NT2/D1 (cell line): ENCODE results near the gene PTPRG.
"Not testable (repeated sequence)": the region's sequence is repeated elsewhere in the genome, so short reads cannot be mapped to it uniquely, and the experiment has no call there.

Experiments
- DNase-seq: peaks from one replicate; pipeline ENCODE4 v3.0.0-alpha.2; 2011; ENCODE audit warnings: low read depth, low spot score
- H3K27me3 ChIP-seq: 2 replicates; pipeline ENCODE4 v1.6.0; 2011; ENCODE audit warnings: mild to moderate bottlenecking; ENCODE audit not compliant: insufficient read length, insufficient read depth
- H3K36me3 ChIP-seq: 2 replicates; pipeline ENCODE4 v1.6.1; 2011; ENCODE audit warnings: mild to moderate bottlenecking, low read length, mixed read lengths; ENCODE audit not compliant: insufficient read depth, insufficient read length
- H3K4me1 ChIP-seq: 2 replicates; pipeline ENCODE4 v1.5.1; 2011; ENCODE audit not compliant: insufficient read depth, insufficient read length
- H3K4me3 ChIP-seq: 2 replicates; pipeline ENCODE4 v1.5.1; 2011; ENCODE audit warnings: low read depth; ENCODE audit not compliant: insufficient read length
- H3K9ac ChIP-seq: 2 replicates; pipeline ENCODE4 v1.6.0; 2011; ENCODE audit warnings: low read depth; ENCODE audit not compliant: insufficient read length
- H3K9me3 ChIP-seq: 2 replicates; pipeline ENCODE4 v1.5.1; 2011; ENCODE audit warnings: mild to moderate bottlenecking, low read length; ENCODE audit not compliant: insufficient read depth
- SUZ12 ChIP-seq: IDR thresholded peaks from 2 replicates; pipeline ENCODE4 v1.6.1; 2011; ENCODE audit not compliant: insufficient read length, insufficient read depth; ENCODE audit errors: extremely low read depth
- YY1 ChIP-seq: IDR thresholded peaks from 2 replicates; pipeline ENCODE4 v1.6.1; 2011; ENCODE audit not compliant: insufficient read length, insufficient read depth
- ZNF274 ChIP-seq: IDR thresholded peaks from 2 replicates; pipeline ENCODE4 v1.6.1; 2011; ENCODE audit warnings: mild to moderate bottlenecking, low read depth, low read length

Gene PTPRG

DNA sequence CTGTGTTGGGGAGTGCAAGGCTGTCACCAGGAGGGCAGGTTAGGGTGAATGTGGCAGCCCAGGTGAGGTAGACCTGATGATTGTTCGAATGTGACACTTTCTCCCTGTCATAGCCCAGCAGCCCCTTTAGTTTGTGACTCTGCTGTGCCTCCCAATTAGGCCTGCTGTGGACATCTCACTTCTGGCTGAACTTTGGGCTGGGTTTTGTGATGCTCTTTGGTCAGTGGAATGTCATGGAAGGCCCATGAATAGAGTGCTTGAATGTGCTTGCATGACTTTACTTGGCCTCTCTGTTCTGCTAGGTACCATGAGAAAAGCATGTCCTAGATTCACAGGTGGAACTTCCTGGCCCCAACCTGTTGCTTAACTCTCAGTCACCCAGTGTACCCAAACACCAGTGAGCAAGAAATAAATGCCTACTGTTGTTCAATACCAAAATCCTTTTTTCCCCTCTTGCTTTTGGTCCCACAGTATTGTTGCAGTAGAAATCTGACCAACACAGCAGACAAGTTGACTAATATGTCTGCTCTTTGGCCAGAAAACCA, 249.7 kb downstream of the PTPRG start:
- H3K4me1 ChIP-seq = no peaks in the 10 kb centered on the region
- no peak overlapping the region for H3K9ac ChIP-seq
- TF ChIP-seq ZNF274 (no peak), SUZ12 (no peak), YY1 (no peak)
- H3K27me3 ChIP-seq = no peaks in the 10 kb centered on the region
- no peaks in the 10 kb centered on the region for H3K36me3 ChIP-seq
- H3K9me3 ChIP-seq = no peaks in the 10 kb centered on the region
- no peak overlapping the region for H3K4me3 ChIP-seq
- DNase-seq = no peak

DNA sequence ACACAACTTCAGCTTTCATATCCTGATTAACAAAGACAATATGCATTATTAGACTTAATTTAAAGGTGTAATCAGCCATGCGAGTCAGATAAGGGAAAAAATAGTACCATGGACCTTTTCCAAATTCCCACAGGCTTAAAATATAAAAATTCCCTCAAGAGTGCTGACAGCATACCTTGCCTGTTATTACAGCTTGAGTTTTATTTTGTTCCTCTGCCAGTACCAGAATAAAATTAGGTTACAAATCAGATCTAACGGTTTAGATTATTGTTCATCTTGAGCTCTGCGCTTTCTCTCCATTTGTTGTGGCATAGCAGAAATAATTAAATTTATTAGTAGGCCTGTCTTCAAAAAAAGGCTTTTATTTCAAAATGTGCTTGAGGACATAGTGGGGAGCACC, 250.3 kb downstream of the PTPRG start:
- H3K36me3 ChIP-seq = no peaks in the 10 kb centered on the region
- no peaks in the 10 kb centered on the region for H3K4me1 ChIP-seq
- no peak overlapping the region for H3K4me3 ChIP-seq
- H3K9ac ChIP-seq = no peak overlapping the region
- no peaks in the 10 kb centered on the region for H3K9me3 ChIP-seq
- H3K27me3 ChIP-seq = no peaks in the 10 kb centered on the region
- no peak for DNase-seq
- TF ChIP-seq YY1 = no peak
- TF ChIP-seq SUZ12 = no peak
- TF ChIP-seq ZNF274 = no peak

- no peaks in the 10 kb centered on the region for H3K4me1 ChIP-seq
Measured at GRCh38 chr3:61812085-61812484, 250.7 kb downstream of the PTPRG start.

DNA sequence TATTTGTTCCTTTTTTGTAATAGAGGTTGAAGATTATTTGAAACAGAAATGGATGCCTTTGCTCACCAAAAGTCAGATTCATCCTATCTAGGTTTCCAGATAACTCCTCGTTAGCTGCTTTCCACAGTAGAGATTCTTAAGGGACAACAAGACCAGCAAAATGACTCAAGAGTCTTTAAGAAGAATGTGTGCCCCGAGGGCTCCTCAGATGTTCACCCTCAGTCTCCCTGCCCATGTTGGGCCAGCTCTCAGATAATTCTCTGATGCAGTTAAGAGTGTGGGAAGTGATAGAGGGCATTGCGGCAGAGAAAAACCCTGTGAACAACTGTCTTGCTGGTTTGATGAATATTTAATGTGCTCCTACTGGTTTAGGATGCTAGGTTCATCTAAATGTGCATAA, 251.1 kb downstream of the PTPRG start:
- Histone ChIP-seq H3K36me3 (no peaks in the 10 kb centered on the region), H3K27me3 (no peaks in the 10 kb centered on the region), H3K4me1 (no peaks in the 10 kb centered on the region), H3K9ac (no peak overlapping the region), H3K4me3 (no peak overlapping the region), H3K9me3 (no peaks in the 10 kb centered on the region)
- TF ChIP-seq ZNF274 = no peak
- no peak for TF ChIP-seq SUZ12
- no peak for TF ChIP-seq YY1
- no peak for DNase-seq

More at GRCh38 chr3:61812085-61812484, 250.7 kb downstream of the PTPRG start:
- no peak for DNase-seq
- Histone ChIP-seq H3K27me3 (no peaks in the 10 kb centered on the region), H3K9ac (no peak overlapping the region), H3K4me3 (no peak overlapping the region), H3K9me3 (no peaks in the 10 kb centered on the region), H3K36me3 (no peaks in the 10 kb centered on the region)
- TF ChIP-seq YY1 = no peak
- TF ChIP-seq ZNF274 = no peak
- no peak for TF ChIP-seq SUZ12

DNA sequence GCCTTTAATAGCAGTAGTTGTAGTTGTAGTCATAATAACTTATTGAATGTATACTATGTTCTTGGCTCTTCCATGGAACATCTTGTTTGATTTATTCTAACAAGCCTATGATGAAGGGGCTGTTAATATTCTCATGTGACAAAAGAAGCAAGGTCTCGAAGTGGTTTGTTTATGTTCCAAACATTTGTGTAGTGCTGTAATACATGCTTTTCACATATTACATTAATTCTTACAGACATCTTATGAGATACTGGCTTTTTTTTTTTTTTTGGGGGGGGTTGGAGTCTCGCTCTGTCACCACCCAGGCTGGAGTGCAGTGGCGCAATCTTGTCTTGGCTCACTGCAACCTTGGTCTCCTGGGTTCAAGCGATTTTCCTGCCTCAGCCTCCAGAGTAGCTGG, 252.3 kb downstream of the PTPRG start:
- H3K9ac ChIP-seq = no peak overlapping the region
- H3K36me3 ChIP-seq = no peaks in the 10 kb centered on the region
- H3K4me3 ChIP-seq = no peak overlapping the region
- no peaks in the 10 kb centered on the region for H3K27me3 ChIP-seq
- TF ChIP-seq YY1 (no peak), ZNF274 (no peak), SUZ12 (no peak)
- no peak for DNase-seq
- no peaks in the 10 kb centered on the region for H3K9me3 ChIP-seq
- H3K4me1 ChIP-seq = no peaks in the 10 kb centered on the region

DNA sequence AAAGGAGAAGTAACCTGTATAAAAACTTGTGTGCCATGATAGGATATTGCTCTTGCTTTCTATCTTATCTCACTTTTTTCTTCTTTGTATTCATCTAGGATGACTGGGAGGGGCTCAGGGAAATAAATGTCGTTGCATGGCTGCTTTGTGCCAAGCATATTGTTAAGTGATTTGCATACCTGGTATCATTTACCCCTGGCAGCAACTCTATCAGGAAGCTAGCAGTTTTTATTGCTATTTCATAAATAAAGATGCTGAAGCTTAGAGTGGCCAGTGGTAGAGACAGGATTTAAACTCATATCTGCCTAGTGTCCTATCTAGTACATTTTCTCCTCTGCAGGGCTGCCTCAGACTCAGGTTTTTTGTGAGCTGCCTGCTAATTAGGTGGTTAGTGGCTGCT, 253.3 kb downstream of the PTPRG start:
- Histone ChIP-seq H3K9me3 (no peaks in the 10 kb centered on the region), H3K36me3 (no peaks in the 10 kb centered on the region), H3K27me3 (no peaks in the 10 kb centered on the region), H3K4me3 (no peak overlapping the region), H3K4me1 (no peaks in the 10 kb centered on the region), H3K9ac (no peak overlapping the region)
- TF ChIP-seq YY1 (no peak), SUZ12 (no peak), ZNF274 (no peak)
- DNase-seq = no peak

DNA sequence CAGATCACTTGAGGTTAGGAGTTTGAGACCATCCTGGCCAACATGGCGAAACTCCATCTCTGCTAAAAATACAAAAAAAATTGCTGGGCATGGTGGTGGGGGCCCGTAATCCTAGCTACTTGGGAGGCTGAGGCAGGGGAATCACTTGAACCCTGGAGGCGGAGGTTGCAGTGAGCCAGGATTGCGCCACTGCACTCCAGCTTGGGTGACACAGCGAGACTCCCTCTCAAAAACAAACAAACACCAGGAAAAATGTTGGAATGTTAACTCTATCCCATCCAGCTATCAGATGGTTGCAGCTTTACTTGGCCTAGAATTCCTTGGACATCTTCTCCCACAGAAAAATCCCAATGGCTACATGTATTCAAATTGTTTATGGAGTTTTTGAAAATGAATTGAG, 254.9 kb downstream of the PTPRG start:
- H3K9ac ChIP-seq, H3K27me3 ChIP-seq, H3K4me3 ChIP-seq, H3K36me3 ChIP-seq, H3K4me1 ChIP-seq, H3K9me3 ChIP-seq, DNase-seq: not testable (repeated sequence)

GRCh38 chr3:61819861-61820260, 258.5 kb downstream of the PTPRG start:
- no peaks in the 10 kb centered on the region for H3K36me3 ChIP-seq
- no peaks in the 10 kb centered on the region for H3K4me1 ChIP-seq
- TF ChIP-seq ZNF274 (no peak), YY1 (no peak), SUZ12 (no peak)
- no peaks in the 10 kb centered on the region for H3K9me3 ChIP-seq
- no peak overlapping the region for H3K4me3 ChIP-seq
- no peak overlapping the region for H3K9ac ChIP-seq
- no peaks in the 10 kb centered on the region for H3K27me3 ChIP-seq
- no peak for DNase-seq
